GM23248 (cell line): ENCODE results near the gene ZNF615. TPM values are rescaled to one million over a fixed set of nuclear protein-coding genes. Genes with fewer than 3 reads are reported as not detected.
A peak's percentile ranks its signal among the peaks of the same experiment; 100 is the strongest.
"Not testable (repeated sequence)": the region's sequence is repeated elsewhere in the genome, so short reads cannot be mapped to it uniquely, and the experiment has no call there.

ENCODE experiments used
- DNase-seq: peaks from one replicate; pipeline ENCODE4 v3.0.0-alpha.2; 2015
- H2AFZ ChIP-seq: fragments of 200-600 bp; sonication (generic); 2 replicates; pipeline ENCODE4 v1.6.1; 2016; ENCODE audit warnings: antibody characterized with exemption
- H3F3A ChIP-seq: fragments of 200-600 bp; sonication (generic); 2 replicates; pipeline ENCODE4 v1.6.1; 2016; ENCODE audit warnings: mild to moderate bottlenecking, antibody characterized with exemption, mixed run types; ENCODE audit not compliant: insufficient read depth
- H3K27ac ChIP-seq: fragments of 200-600 bp; sonication (generic); 2 replicates; pipeline ENCODE4 v1.5.1; 2016; ENCODE audit warnings: mild to moderate bottlenecking
- H3K27me3 ChIP-seq: fragments of 200-600 bp; sonication (generic); replicated peaks from 2 replicates; pipeline ENCODE4 v1.6.1; 2016; ENCODE audit warnings: mild to moderate bottlenecking; ENCODE audit not compliant: insufficient read depth
- H3K36me3 ChIP-seq: fragments of 200-600 bp; sonication (generic); 2 replicates; pipeline ENCODE4 v1.6.1; 2016; ENCODE audit warnings: low read depth, mild to moderate bottlenecking
- H3K4me1 ChIP-seq: fragments of 200-600 bp; sonication (generic); 2 replicates; pipeline ENCODE4 v1.6.1; 2016; ENCODE audit warnings: mild to moderate bottlenecking; ENCODE audit not compliant: insufficient read depth
- H3K4me2 ChIP-seq: fragments of 200-600 bp; sonication (generic); one replicate; pipeline ENCODE4 v1.6.1; 2016; ENCODE audit warnings: mild to moderate bottlenecking; ENCODE audit not compliant: unreplicated experiment
- H3K4me3 ChIP-seq: fragments of 200-600 bp; sonication (generic); 2 replicates; pipeline ENCODE4 v1.5.1; 2016; ENCODE audit warnings: mild to moderate bottlenecking
- H3K79me2 ChIP-seq: fragments of 200-600 bp; sonication (generic); 2 replicates; pipeline ENCODE4 v1.6.1; 2016; ENCODE audit warnings: mild to moderate bottlenecking; ENCODE audit not compliant: insufficient read depth
- H3K9ac ChIP-seq: fragments of 200-600 bp; sonication (generic); 2 replicates; pipeline ENCODE4 v1.6.1; 2016; ENCODE audit warnings: mild to moderate bottlenecking
- H3K9me2 ChIP-seq: fragments of 200-600 bp; sonication (generic); 2 replicates; pipeline ENCODE4 v1.6.1; 2016; ENCODE audit warnings: mixed run types, mild to moderate bottlenecking, moderate library complexity; ENCODE audit not compliant: insufficient read depth
- H3K9me3 ChIP-seq: fragments of 200-600 bp; sonication (generic); one replicate; pipeline ENCODE4 v1.6.1; 2017; ENCODE audit warnings: low read depth
- H4K20me1 ChIP-seq: fragments of 200-600 bp; sonication (generic); 2 replicates; pipeline ENCODE4 v1.6.0; 2016; ENCODE audit not compliant: insufficient read depth
- EZH2 ChIP-seq: fragments of 200-600 bp; sonication (generic); IDR thresholded peaks from 2 replicates; pipeline ENCODE4 v1.6.1; 2018; ENCODE audit warnings: antibody characterized with exemption, mild to moderate bottlenecking; ENCODE audit not compliant: insufficient read depth, poor library complexity, severe bottlenecking
- EZH2phosphoT487 ChIP-seq: fragments of 200-600 bp; sonication (generic); IDR thresholded peaks from 2 replicates; pipeline ENCODE4 v1.6.1; 2018; ENCODE audit warnings: antibody characterized with exemption, moderate library complexity, mild to moderate bottlenecking, low read depth; ENCODE audit not compliant: insufficient read depth
- WGBS, 2 experiments: methylation state at CpG; one replicate each; pipeline ENCODE4 v1.1.6; 2015 to 2017; ENCODE audit warnings: low lambda C conversion rate in 2 of 2, low coverage in 1 of 2; ENCODE audit errors: missing lambda C conversion rate in 2 of 2; 5-methylcytosine and 5-hydroxymethylcytosine counted together
- in situ Hi-C: fragments of 300-500 bp; cut with MboI; formaldehyde crosslinking; loops from 2 replicates; pipeline ENCODE4 v1.15.0; 2020
- polyA plus RNA-seq: library from polyadenylated mRNA; unstranded; fragments of >200 nt; fragmentation: Nextera tagmentation; extraction: Ambion mirVana; gene quantifications from 2 replicates; pipeline ENCODE4 v1.2.1, GENCODE V29; 2016
- total RNA-seq: library from RNA; depleted of rRNA; stranded (reverse); fragments of >200 nt; shearing (Covaris generic); gene quantifications from 2 replicates; pipeline ENCODE4 v1.2.3, GENCODE V29; 2014

ZNF615 gene
- total and polyA plus RNA-seq, 2 experiments from 2014 or later: 4.6 to 6.9 TPM

DNA sequence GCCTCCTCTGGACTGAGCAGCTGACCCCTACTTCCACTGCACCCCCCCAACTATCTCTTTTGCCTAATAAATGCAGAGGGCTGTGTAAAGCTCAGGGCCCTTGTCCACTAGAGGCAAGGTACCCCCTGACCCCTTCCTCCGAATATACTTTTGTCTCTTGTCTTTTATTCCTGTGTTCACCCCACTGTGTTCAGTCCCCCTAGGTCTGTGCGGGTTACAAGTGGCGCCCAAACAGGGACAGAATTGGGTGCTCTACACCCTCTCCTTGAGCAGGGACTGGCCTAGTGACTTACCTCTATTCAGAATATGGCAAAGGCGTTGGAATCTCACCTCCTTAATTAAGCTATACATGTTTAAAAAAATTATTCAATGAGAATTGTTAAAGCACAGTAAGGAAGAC lies 36.4 kb downstream of the ZNF615 start:
- in situ Hi-C loops: no loop called here
- Histone ChIP-seq H3K9me2 (no peaks in the 10 kb centered on the region), H3K9ac (no peak overlapping the region), H3K27ac (no peak overlapping the region), H3K36me3 (peaks cover 73% of the 10 kb centered on the region), H3F3A (no peaks in the 10 kb centered on the region), H3K79me2 (peaks cover 48% of the 10 kb centered on the region), H3K27me3 (no peaks in the 10 kb centered on the region), H3K4me2 (no peak overlapping the region), H3K4me1 (no peaks in the 10 kb centered on the region), H2AFZ (no peak overlapping the region), H3K9me3 (no peaks in the 10 kb centered on the region), H3K4me3 (no peak overlapping the region), H4K20me1 (no peaks in the 10 kb centered on the region)
- 74 to 79% methylated on average over 4 of the region's 4 CpGs for WGBS, 2 experiments
- TF ChIP-seq EZH2phosphoT487: no peak
- TF ChIP-seq EZH2: no peak
- peak; percentile 16 for DNase-seq

GRCh38 chr19:51970718-51971117 lies 37.3 kb downstream of the ZNF615 start:
- H3K79me2 ChIP-seq: peaks cover 41% of the 10 kb centered on the region
- no peaks in the 10 kb centered on the region for H4K20me1 ChIP-seq
- in situ Hi-C loops: no loop called here
- H3K4me1 ChIP-seq: no peaks in the 10 kb centered on the region
- no peak overlapping the region for H3K4me3 ChIP-seq
- H3K9me3 ChIP-seq: no peaks in the 10 kb centered on the region
- DNase-seq: no peak
- H3F3A ChIP-seq: no peaks in the 10 kb centered on the region
- H3K9ac ChIP-seq: no peak overlapping the region
- peaks cover 83% of the 10 kb centered on the region for H3K36me3 ChIP-seq
- no peaks in the 10 kb centered on the region for H3K27me3 ChIP-seq
- no peak overlapping the region for H3K4me2 ChIP-seq
- H3K9me2 ChIP-seq: no peaks in the 10 kb centered on the region
- TF ChIP-seq EZH2phosphoT487 (no peak), EZH2 (no peak)
- 90% methylated on average over 1 of the region's 1 CpG for WGBS, 2 experiments
- H3K27ac ChIP-seq: no peak overlapping the region
- no peak overlapping the region for H2AFZ ChIP-seq

- peaks cover 60% of the 10 kb centered on the region for H3K36me3 ChIP-seq
- peaks cover 3% of the 10 kb centered on the region; the same call in 1 of the 2 replicates for H3K79me2 ChIP-seq
- no peak for DNase-seq
- H2AFZ ChIP-seq: no peak overlapping the region
- no peak overlapping the region for H3K4me2 ChIP-seq
- H3K4me3 ChIP-seq: no peak overlapping the region
- no peak overlapping the region for H3K9ac ChIP-seq
- H3K27ac ChIP-seq: no peak overlapping the region
- TF ChIP-seq EZH2: no peak
- TF ChIP-seq EZH2phosphoT487: no peak
- no peaks in the 10 kb centered on the region for H3F3A ChIP-seq
- in situ Hi-C loops: no loop called here
- H3K9me2 ChIP-seq: no peaks in the 10 kb centered on the region
- H3K27me3 ChIP-seq: no peaks in the 10 kb centered on the region
- no peaks in the 10 kb centered on the region for H4K20me1 ChIP-seq
- no peaks in the 10 kb centered on the region for H3K4me1 ChIP-seq
- H3K9me3 ChIP-seq: no peaks in the 10 kb centered on the region
- 94 to 97% methylated on average over 5 of the region's 5 CpGs for WGBS, 2 experiments
Observed at GRCh38 chr19:51965583-51965982, 42.4 kb downstream of the ZNF615 start.

GRCh38 chr19:51960621-51961233 lies 47.3 kb downstream of the ZNF615 start:
- H3K9me2 ChIP-seq, H3K4me1 ChIP-seq, DNase-seq, H3K4me3 ChIP-seq, H3K79me2 ChIP-seq, H3K4me2 ChIP-seq, H3K27ac ChIP-seq, H3K27me3 ChIP-seq, H3K9ac ChIP-seq, H2AFZ ChIP-seq, H4K20me1 ChIP-seq, in situ Hi-C loops, H3F3A ChIP-seq, H3K9me3 ChIP-seq: not testable (repeated sequence)
- H3K36me3 ChIP-seq: peaks cover 23% of the 10 kb centered on the region
- 85 to 92% methylated on average over 7 of the region's 7 CpGs for WGBS, 2 experiments

DNA sequence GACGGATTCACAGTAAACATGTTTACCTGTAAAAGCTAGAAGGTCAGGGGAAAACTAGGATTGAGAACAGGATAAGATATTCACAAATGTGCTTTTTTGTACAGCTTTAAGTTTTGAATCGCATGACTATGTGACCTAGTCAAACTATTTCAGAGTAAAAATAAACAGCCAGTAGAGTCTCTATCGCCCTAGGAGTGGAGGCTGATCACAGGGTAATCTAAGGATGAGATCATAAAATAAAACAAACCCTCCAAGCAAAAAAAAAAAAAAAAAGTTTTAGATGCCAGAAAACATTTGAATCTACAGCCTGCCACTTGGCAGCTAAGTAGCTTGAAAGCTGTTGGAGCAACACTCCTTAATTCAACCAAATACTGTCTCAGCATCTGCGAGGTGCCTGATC lies 48.2 kb downstream of the ZNF615 start:
- in situ Hi-C loops: no loop called here
- no peaks in the 10 kb centered on the region for H3K27me3 ChIP-seq
- no peak overlapping the region for H3K4me3 ChIP-seq
- no peak overlapping the region for H3K27ac ChIP-seq
- no peaks in the 10 kb centered on the region for H3K79me2 ChIP-seq
- no peaks in the 10 kb centered on the region for H3F3A ChIP-seq
- H3K4me1 ChIP-seq: no peaks in the 10 kb centered on the region
- no peaks in the 10 kb centered on the region for H3K9me3 ChIP-seq
- TF ChIP-seq EZH2 (no peak), EZH2phosphoT487 (no peak)
- H3K36me3 ChIP-seq: peaks cover 13% of the 10 kb centered on the region; the same call in 1 of the 2 replicates
- H4K20me1 ChIP-seq: no peaks in the 10 kb centered on the region
- H2AFZ ChIP-seq: no peak overlapping the region
- H3K9ac ChIP-seq: no peak overlapping the region
- H3K4me2 ChIP-seq: no peak overlapping the region
- H3K9me2 ChIP-seq: no peaks in the 10 kb centered on the region
- no peak for DNase-seq
- 87 to 95% methylated on average over 4 of the region's 4 CpGs for WGBS, 2 experiments

DNA sequence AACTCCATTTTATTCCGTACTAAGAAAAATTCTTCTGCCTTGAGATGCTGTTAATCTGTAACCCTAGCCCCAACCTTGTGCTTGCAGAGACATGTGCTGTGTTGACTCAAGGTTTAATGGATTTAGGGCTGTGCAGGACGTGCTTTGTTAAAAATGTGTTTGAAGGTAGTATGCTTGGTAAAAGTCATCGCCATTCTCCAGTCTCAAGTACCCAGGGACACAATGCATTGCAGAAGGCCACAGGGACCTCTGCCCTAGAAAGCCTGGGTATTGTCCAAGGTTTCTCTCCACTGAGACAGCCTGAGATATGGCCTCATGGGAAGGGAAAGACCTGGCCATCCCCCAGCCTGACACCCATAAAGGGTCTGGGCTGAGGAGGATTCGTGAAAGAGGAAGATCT lies 50.2 kb downstream of the ZNF615 start:
- H3K4me1 ChIP-seq, H3K4me3 ChIP-seq, H3K79me2 ChIP-seq, H3K27ac ChIP-seq, H3K4me2 ChIP-seq, H3K9me3 ChIP-seq, H2AFZ ChIP-seq, H3K36me3 ChIP-seq, DNase-seq, H3K9ac ChIP-seq, in situ Hi-C loops, H3K27me3 ChIP-seq, H3K9me2 ChIP-seq, H3F3A ChIP-seq, H4K20me1 ChIP-seq: not testable (repeated sequence)
- WGBS, 2 experiments: 68 to 76% methylated on average over 4 of the region's 4 CpGs
